ENCODE measurements around the gene TPSD1.
"Not testable (repeated sequence)": the region's sequence is repeated elsewhere in the genome, so short reads cannot be mapped to it uniquely, and the experiment has no call there.

- TF ChIP-seq CTCF (IDR thresholded peaks at IDR 0.05; ENCODE audit: extremely low read depth in 1 of 2, insufficient read depth in 1 of 2, low read depth in 1 of 2, low read length in 2 of 2); POLR2A (IDR thresholded peaks at IDR 0.05; ENCODE audit: low read depth, low read length); EZH2 (IDR thresholded peaks at IDR 0.05; ENCODE audit: borderline replicate concordance, low read depth, low read length, severe bottlenecking); POLR2AphosphoS5 (IDR thresholded peaks at IDR 0.05; ENCODE audit: insufficient read depth, low read depth, low read length); MYC (IDR thresholded peaks at IDR 0.05; ENCODE audit: low read depth, low read length): not testable (repeated sequence)
Measured at GRCh38 chr16:1269418-1269817, 13.5 kb downstream of the TPSD1 start.

Data from endothelial cell of umbilical vein (primary cell).